H7 (cell line): ENCODE results near the gene CYP2A7. TPM values are rescaled to one million over a fixed set of nuclear protein-coding genes. Genes with fewer than 3 reads are reported as not detected.
A peak's percentile ranks its signal among the peaks of the same experiment; 100 is the strongest.
"Not testable (repeated sequence)": the region's sequence is repeated elsewhere in the genome, so short reads cannot be mapped to it uniquely, and the experiment has no call there.

ENCODE experiments used
- DNase-seq: peaks from one replicate; pipeline ENCODE4 v3.0.0; 2012
- H3K27me3 ChIP-seq: 2 replicates; pipeline ENCODE4 v1.6.0; 2011; ENCODE audit warnings: mild to moderate bottlenecking, low read length; ENCODE audit not compliant: control insufficient read depth, insufficient read depth
- H3K36me3 ChIP-seq: replicated peaks from 2 replicates; pipeline ENCODE4 v1.5.1; 2011; ENCODE audit warnings: low read length; ENCODE audit not compliant: control insufficient read depth, insufficient read depth
- H3K4me3 ChIP-seq: 2 replicates; pipeline ENCODE4 v1.5.1; 2011; ENCODE audit warnings: low read depth, mild to moderate bottlenecking, control low read depth, low read length, moderate library complexity; ENCODE audit not compliant: insufficient read depth
- total RNA-seq: library from RNA; depleted of rRNA; stranded (reverse); fragments of >200 nt; shearing (Covaris generic); gene quantifications from 2 replicates; pipeline ENCODE4 v1.2.3, GENCODE V29; 2014

Gene CYP2A7
- total RNA-seq, 1 experiment from 2014 or later = not detected

- H3K4me3 ChIP-seq = peak overlapping the region; percentile 42
Measured at GRCh38 chr19:40907968-40908735, 26.1 kb upstream of the CYP2A7 start.

GRCh38 chr19:40906512-40906911 lies 24.5 kb upstream of the CYP2A7 start:
- no peaks in the 10 kb centered on the region; the same call in 1 of the 2 replicates for H3K27me3 ChIP-seq
- no peak overlapping the region for H3K4me3 ChIP-seq
- H3K36me3 ChIP-seq = no peaks in the 10 kb centered on the region
- no peak for DNase-seq

More at GRCh38 chr19:40907968-40908735, 26.1 kb upstream of the CYP2A7 start:
- Histone ChIP-seq H3K27me3 (no peaks in the 10 kb centered on the region; the same call in 1 of the 2 replicates), H3K36me3 (no peaks in the 10 kb centered on the region)
- peak; percentile 90 for DNase-seq

- not testable (repeated sequence) for H3K36me3 ChIP-seq, H3K4me3 ChIP-seq, DNase-seq, H3K27me3 ChIP-seq
Measured at GRCh38 chr19:40904673-40905156, 22.7 kb upstream of the CYP2A7 start.

- H3K4me3 ChIP-seq, H3K27me3 ChIP-seq, H3K36me3 ChIP-seq, DNase-seq: not testable (repeated sequence)
Measured at GRCh38 chr19:40901975-40902750, 20.1 kb upstream of the CYP2A7 start.

GRCh38 chr19:40900521-40900920 lies 18.5 kb upstream of the CYP2A7 start:
- H3K36me3 ChIP-seq, DNase-seq, H3K4me3 ChIP-seq, H3K27me3 ChIP-seq: not testable (repeated sequence)

GRCh38 chr19:40899964-40900363 lies 17.9 kb upstream of the CYP2A7 start:
- DNase-seq, H3K27me3 ChIP-seq, H3K36me3 ChIP-seq, H3K4me3 ChIP-seq: not testable (repeated sequence)

GRCh38 chr19:40896843-40897789 lies 15.1 kb upstream of the CYP2A7 start:
- not testable (repeated sequence) for H3K4me3 ChIP-seq, H3K36me3 ChIP-seq, DNase-seq, H3K27me3 ChIP-seq

- Histone ChIP-seq H3K4me3 (no peak overlapping the region), H3K27me3 (no peaks in the 10 kb centered on the region), H3K36me3 (no peaks in the 10 kb centered on the region)
- DNase-seq = no peak
Measured at GRCh38 chr19:40896418-40896796, 14.4 kb upstream of the CYP2A7 start.

- Histone ChIP-seq H3K36me3 (no peaks in the 10 kb centered on the region), H3K27me3 (no peaks in the 10 kb centered on the region), H3K4me3 (no peak overlapping the region)
- DNase-seq = no peak
Measured at GRCh38 chr19:40893112-40893511, 11.1 kb upstream of the CYP2A7 start.

GRCh38 chr19:40889366-40889765 lies 7.3 kb upstream of the CYP2A7 start:
- no peak overlapping the region for H3K4me3 ChIP-seq
- H3K27me3 ChIP-seq = no peaks in the 10 kb centered on the region
- no peaks in the 10 kb centered on the region for H3K36me3 ChIP-seq
- DNase-seq = no peak

- no peak overlapping the region for H3K4me3 ChIP-seq
- H3K36me3 ChIP-seq = no peaks in the 10 kb centered on the region
- no peaks in the 10 kb centered on the region for H3K27me3 ChIP-seq
- DNase-seq = no peak
Measured at GRCh38 chr19:40888191-40888590, 6.2 kb upstream of the CYP2A7 start.

- not testable (repeated sequence) for H3K4me3 ChIP-seq, DNase-seq, H3K36me3 ChIP-seq
- peaks cover 13% of the 10 kb centered on the region for H3K27me3 ChIP-seq
Measured at GRCh38 chr19:40884187-40884931, 2.3 kb upstream of the CYP2A7 start.

GRCh38 chr19:40879349-40879748 lies 2.7 kb downstream of the CYP2A7 start:
- H3K27me3 ChIP-seq = peaks cover 15% of the 10 kb centered on the region
- not testable (repeated sequence) for DNase-seq, H3K36me3 ChIP-seq, H3K4me3 ChIP-seq
